ENCODE data around the gene BSDC1. TPM values are rescaled to one million over a fixed set of nuclear protein-coding genes. Genes with fewer than 3 reads are reported as not detected.
A peak's percentile ranks its signal among the peaks of the same experiment; 100 is the strongest.

BSDC1 gene
- total RNA-seq, 1 donor from 2014 or later = 93.6 TPM

DNA sequence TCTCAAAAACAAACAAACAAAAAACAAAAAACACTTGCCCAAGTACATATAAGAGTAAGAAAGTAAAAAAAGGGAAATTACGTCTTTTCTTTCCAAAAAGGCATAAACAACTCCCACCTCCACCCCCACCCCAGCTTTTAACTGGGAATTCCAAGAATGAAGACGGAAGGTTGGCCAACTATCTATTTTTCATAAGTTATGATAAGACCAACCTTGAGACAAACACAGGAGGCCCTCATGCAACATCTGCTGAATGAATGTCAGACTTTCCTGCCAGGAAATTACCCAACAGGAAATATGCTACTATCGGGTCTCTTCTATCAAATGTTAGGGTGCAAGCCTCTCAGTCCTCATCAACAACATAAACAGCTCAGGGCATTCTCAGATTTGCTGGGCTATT lies 1.9 kb downstream of the BSDC1 start:
- peaks cover 4% of the 10 kb centered on the region for H3K36me3 Mint-ChIP-seq (ENCODE audit: insufficient read depth)
- no peaks in the 10 kb centered on the region for H3K9me3 Mint-ChIP-seq (ENCODE audit: low read depth)
- H3K27me3 Mint-ChIP-seq = no peaks in the 10 kb centered on the region
- peaks cover 16% of the 10 kb centered on the region for H3K4me1 Mint-ChIP-seq (ENCODE audit: low read depth)
- H3K4me3 Mint-ChIP-seq (ENCODE audit: low read depth) = peak overlapping the region; percentile 99
- TF ChIP-seq, protein P1, sequence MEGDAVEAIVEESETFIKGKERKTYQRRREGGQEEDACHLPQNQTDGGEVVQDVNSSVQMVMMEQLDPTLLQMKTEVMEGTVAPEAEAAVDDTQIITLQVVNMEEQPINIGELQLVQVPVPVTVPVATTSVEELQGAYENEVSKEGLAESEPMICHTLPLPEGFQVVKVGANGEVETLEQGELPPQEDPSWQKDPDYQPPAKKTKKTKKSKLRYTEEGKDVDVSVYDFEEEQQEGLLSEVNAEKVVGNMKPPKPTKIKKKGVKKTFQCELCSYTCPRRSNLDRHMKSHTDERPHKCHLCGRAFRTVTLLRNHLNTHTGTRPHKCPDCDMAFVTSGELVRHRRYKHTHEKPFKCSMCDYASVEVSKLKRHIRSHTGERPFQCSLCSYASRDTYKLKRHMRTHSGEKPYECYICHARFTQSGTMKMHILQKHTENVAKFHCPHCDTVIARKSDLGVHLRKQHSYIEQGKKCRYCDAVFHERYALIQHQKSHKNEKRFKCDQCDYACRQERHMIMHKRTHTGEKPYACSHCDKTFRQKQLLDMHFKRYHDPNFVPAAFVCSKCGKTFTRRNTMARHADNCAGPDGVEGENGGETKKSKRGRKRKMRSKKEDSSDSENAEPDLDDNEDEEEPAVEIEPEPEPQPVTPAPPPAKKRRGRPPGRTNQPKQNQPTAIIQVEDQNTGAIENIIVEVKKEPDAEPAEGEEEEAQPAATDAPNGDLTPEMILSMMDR (IDR thresholded peaks at IDR 0.05; ENCODE audit: unreplicated experiment) = no peak
- no peak overlapping the region for H3K27ac Mint-ChIP-seq
- no peak for DNase-seq (ENCODE audit: low spot score, unreplicated experiment)

DNA sequence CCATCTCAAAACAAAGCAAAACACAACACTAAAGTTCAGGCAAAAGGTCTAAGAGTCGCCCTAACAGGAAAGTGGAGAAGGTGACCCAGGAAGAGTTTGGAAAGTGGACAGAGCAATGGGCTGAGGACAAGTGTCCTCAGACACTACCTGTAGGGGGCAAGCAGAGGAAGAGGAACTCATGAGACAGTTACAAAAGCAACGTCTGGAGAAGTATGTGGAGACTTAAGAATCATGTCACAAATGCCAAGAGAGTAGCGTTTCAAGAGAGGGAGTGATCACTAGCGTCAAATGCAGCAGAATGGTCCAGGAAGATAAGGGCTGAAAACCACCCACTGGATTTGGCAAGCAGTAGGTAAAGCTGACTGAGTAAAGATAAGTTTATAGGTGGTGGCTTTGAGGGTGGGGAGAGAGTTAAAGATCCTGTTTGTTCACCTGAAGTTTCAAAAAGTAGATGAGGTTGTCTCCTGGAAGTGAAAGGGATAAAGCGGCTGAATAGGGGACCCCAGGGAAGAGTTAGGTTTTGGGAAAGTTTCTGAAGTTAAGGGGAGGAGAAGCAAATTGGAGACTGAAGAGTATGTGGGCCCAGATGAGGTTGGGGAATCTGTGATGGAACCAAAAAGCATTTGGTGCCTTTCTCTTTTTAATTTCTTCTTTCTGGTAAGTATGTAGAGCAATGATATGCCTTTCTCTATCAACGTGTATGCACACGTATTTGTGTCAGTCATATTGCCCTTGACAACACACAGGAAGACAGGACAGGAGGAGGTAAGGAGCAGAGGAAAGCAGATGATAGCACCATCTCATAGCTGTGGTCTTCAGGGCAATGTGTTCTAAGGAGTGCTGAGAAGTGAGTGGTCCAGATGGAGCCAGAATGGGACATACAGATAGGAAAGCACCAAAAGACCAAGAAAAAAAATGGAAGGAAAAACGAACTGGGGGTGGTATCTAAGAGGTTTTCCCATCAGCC lies 3.1 kb downstream of the BSDC1 start:
- Mint-ChIP-seq H3K4me3 (ENCODE audit: low read depth) (no peak overlapping the region), H3K27me3 (no peaks in the 10 kb centered on the region), H3K36me3 (ENCODE audit: insufficient read depth) (peaks cover 8% of the 10 kb centered on the region)

DNA sequence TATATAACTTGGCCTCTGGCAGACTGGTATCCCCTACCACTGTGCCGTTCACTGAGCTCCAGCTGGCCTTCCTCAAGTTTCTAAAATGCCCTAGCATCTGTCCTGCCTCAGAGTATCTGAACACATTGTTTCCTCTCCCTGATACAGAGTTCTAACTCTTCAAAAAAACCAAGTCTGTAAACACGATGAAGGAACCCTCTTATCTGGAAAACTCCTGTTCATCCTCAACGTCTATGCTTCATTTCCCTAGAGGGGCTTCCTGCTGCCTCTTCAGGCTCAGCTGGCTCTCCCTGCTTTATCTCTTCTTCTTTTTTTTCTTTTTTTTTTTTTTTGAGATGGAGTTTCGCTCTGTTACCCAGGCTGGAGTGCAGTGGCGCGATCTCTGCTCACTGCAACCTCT lies 5.6 kb downstream of the BSDC1 start:
- Mint-ChIP-seq H3K36me3 (ENCODE audit: insufficient read depth) (peaks cover 10% of the 10 kb centered on the region), H3K4me3 (ENCODE audit: low read depth) (no peak overlapping the region)
- TF ChIP-seq, protein P1 (IDR thresholded peaks at IDR 0.05; ENCODE audit: unreplicated experiment) = no peak

More for the DNA sequence above, 3.1 kb downstream of the BSDC1 start:
- Mint-ChIP-seq H3K27ac (no peak overlapping the region), H3K9me3 (ENCODE audit: low read depth) (no peaks in the 10 kb centered on the region), H3K4me1 (ENCODE audit: low read depth) (peaks cover 16% of the 10 kb centered on the region)
- DNase-seq (ENCODE audit: low spot score, unreplicated experiment) = no peak
- TF ChIP-seq, protein P1 (IDR thresholded peaks at IDR 0.05; ENCODE audit: unreplicated experiment) = no peak

DNA sequence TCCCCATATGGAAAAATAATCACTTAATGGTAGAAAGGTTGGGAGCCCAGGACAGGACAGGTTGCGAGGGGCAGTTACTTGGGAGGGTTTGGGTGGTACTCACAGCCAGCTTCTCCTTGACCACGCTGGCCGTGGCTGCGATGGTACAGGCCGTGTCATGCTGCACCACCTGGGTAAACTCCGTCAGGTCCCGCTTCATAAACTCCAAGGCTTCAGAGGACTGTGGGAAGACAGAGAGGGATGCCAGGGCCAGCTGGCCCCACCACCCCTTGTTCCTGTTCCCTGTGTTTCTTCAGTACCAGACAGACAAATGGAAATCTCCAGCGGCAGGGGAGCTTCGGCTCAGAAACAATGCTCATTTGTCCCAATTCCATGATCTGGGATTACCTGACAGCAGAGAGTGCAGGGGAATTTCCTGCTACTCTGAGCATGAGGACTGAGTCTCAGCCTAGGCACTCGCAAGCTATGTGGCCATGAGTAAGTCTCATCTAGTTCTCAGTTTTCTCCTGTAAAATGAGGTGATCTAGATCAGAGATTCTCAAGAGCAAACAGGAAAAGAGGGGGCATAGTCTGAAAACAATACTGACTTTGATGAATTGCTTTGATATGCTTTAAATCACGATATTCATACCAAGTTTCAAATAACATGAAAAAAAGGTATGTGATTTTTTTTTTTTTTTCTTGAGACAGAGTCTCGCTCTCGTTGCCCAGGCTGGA lies 7.4 kb downstream of the BSDC1 start:
- Mint-ChIP-seq H3K27me3 (no peaks in the 10 kb centered on the region), H3K9me3 (ENCODE audit: low read depth) (no peaks in the 10 kb centered on the region), H3K4me3 (ENCODE audit: low read depth) (no peak overlapping the region), H3K36me3 (ENCODE audit: insufficient read depth) (peaks cover 11% of the 10 kb centered on the region), H3K27ac (no peak overlapping the region), H3K4me1 (ENCODE audit: low read depth) (no peaks in the 10 kb centered on the region)
- no peak for DNase-seq (ENCODE audit: low spot score, unreplicated experiment)
- TF ChIP-seq, protein P1 (IDR thresholded peaks at IDR 0.05; ENCODE audit: unreplicated experiment) = no peak

More for the DNA sequence above, 5.6 kb downstream of the BSDC1 start:
- Mint-ChIP-seq H3K27me3 (no peaks in the 10 kb centered on the region), H3K9me3 (ENCODE audit: low read depth) (no peaks in the 10 kb centered on the region), H3K4me1 (ENCODE audit: low read depth) (peaks cover 11% of the 10 kb centered on the region), H3K27ac (no peak overlapping the region)
- no peak for DNase-seq (ENCODE audit: low spot score, unreplicated experiment)

DNA sequence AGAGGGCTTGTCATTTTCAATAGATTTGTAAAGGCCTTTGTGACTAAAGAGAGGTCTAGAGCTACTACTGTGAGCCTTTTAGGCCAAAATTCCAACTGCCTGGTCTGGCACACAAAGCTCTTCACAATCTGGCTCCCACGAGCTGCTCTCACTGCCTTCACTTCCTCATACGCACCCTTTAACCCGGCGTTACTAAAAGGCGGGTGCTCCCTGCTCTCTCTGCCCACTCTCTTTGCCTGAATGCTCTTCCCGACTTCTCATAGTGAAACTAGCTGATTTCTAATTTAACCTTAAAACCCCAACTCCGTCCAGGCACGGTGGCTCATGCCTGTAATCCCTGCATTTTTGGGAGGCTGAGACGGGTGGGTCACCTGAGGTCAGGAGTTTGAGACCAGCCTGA lies 14.2 kb downstream of the BSDC1 start:
- TF ChIP-seq, protein P1 (IDR thresholded peaks at IDR 0.05; ENCODE audit: unreplicated experiment) = no peak
- H3K36me3 Mint-ChIP-seq (ENCODE audit: insufficient read depth) = peaks cover 16% of the 10 kb centered on the region
- DNase-seq (ENCODE audit: low spot score, unreplicated experiment) = no peak
- no peaks in the 10 kb centered on the region for H3K27me3 Mint-ChIP-seq
- H3K27ac Mint-ChIP-seq = no peak overlapping the region
- no peaks in the 10 kb centered on the region for H3K4me1 Mint-ChIP-seq (ENCODE audit: low read depth)
- H3K9me3 Mint-ChIP-seq (ENCODE audit: low read depth) = no peaks in the 10 kb centered on the region
- no peak overlapping the region for H3K4me3 Mint-ChIP-seq (ENCODE audit: low read depth)
